Activated T-helper 2 cell treated with anti-CD3 and anti-CD28 coated beads, Interferon-gamma antibody, Interleukin-2, Interleukin-4, amounts not matched to agents 10 μg/mL and 5 μg/mL and 100 μg/mL, durations not matched to agents 14 hours and 24 hours and 36 hours (primary cell): ENCODE measurements around the gene KIF27. TPM values are rescaled to one million over a fixed set of nuclear protein-coding genes. Genes with fewer than 3 reads are reported as not detected.
"Not testable (repeated sequence)": the region's sequence is repeated elsewhere in the genome, so short reads cannot be mapped to it uniquely, and the experiment has no call there.

Source experiments
- DNase-seq: peaks from one replicate; pipeline ENCODE4 v3.0.0; 2021; ENCODE audit warnings: low spot score
- H3K27ac Mint-ChIP-seq: one replicate; pipeline ENCODE4 v1.8.0; 2021; ENCODE audit warnings: mixed read lengths
- H3K27me3 Mint-ChIP-seq: one replicate; pipeline ENCODE4 v1.8.0; 2021; ENCODE audit warnings: low read depth, mixed read lengths
- H3K36me3 Mint-ChIP-seq: one replicate; pipeline ENCODE4 v1.8.0; 2021; ENCODE audit warnings: low read depth, mixed read lengths
- H3K4me1 Mint-ChIP-seq: one replicate; pipeline ENCODE4 v1.8.0; 2021; ENCODE audit warnings: low read depth, mixed read lengths
- H3K4me3 Mint-ChIP-seq: one replicate; pipeline ENCODE4 v1.8.0; 2021; ENCODE audit warnings: low read depth, mild to moderate bottlenecking, moderate library complexity, mixed read lengths
- H3K9me3 Mint-ChIP-seq: one replicate; pipeline ENCODE4 v1.8.0; 2021; ENCODE audit warnings: mixed read lengths
- intact Hi-C: fragments of 100-400 bp; cut with micrococcal nuclease; formaldehyde crosslinking; loops from one replicate; pipeline ENCODE4 v1.15.1; 2023
- total RNA-seq: library from RNA; stranded (reverse); gene quantifications from 2 replicates; pipeline ENCODE4 v1.2.3, GENCODE V29; 2022

Gene KIF27
- total RNA-seq, 1 donor from 2014 or later, result 2.3 TPM

GRCh38 chr9:83824986-83825623, 96.1 kb downstream of the KIF27 start:
- H3K27ac Mint-ChIP-seq, H3K4me1 Mint-ChIP-seq, H3K36me3 Mint-ChIP-seq: not testable (repeated sequence)

GRCh38 chr9:83817356-83818278, 103.6 kb downstream of the KIF27 start, which contains the start of gene GKAP1:
TSS of gene GKAP1 (minus strand) at chr9:83817769. CDS start at chr9:83806517, 11,252 bp downstream.
- Mint-ChIP-seq H3K27ac (peak within 1 kb of the TSS; percentile 64), H3K4me3 (peak within 1 kb of the TSS; percentile 80)
- H3K36me3 Mint-ChIP-seq, H3K4me1 Mint-ChIP-seq, H3K9me3 Mint-ChIP-seq, H3K27me3 Mint-ChIP-seq: not testable (repeated sequence)
- intact Hi-C loops, result loop anchor here (5.0 kb wide), 2 partner anchors 110 to 195 kb away; partner anchors contain the start of genes IDNK and UBQLN1
- DNase-seq, result peak; percentile 77

More at GRCh38 chr9:83824986-83825623, 96.1 kb downstream of the KIF27 start:
- intact Hi-C loops, H3K4me3 Mint-ChIP-seq, H3K9me3 Mint-ChIP-seq, DNase-seq: not testable (repeated sequence)
- H3K27me3 Mint-ChIP-seq, result peaks cover 13% of the 10 kb centered on the region

GRCh38 chr9:83817011-83817355, 104.2 kb downstream of the KIF27 start:
- not testable (repeated sequence) for H3K4me1 Mint-ChIP-seq, H3K9me3 Mint-ChIP-seq, H3K27ac Mint-ChIP-seq, H3K27me3 Mint-ChIP-seq, DNase-seq, H3K36me3 Mint-ChIP-seq
- peak overlapping the region; percentile 80 for H3K4me3 Mint-ChIP-seq
- intact Hi-C loops, result loop anchor here (5.0 kb wide), 2 partner anchors 110 to 195 kb away; partner anchors contain the start of genes IDNK and UBQLN1

GRCh38 chr9:83815120-83815519, 106.1 kb downstream of the KIF27 start:
- not testable (repeated sequence) for H3K27me3 Mint-ChIP-seq, H3K36me3 Mint-ChIP-seq, H3K4me1 Mint-ChIP-seq, H3K4me3 Mint-ChIP-seq, DNase-seq, H3K27ac Mint-ChIP-seq, H3K9me3 Mint-ChIP-seq
- intact Hi-C loops, result loop anchor here (5.0 kb wide), 2 partner anchors 108 to 193 kb away; partner anchors contain the start of genes IDNK and UBQLN1

GRCh38 chr9:83809213-83809612, 112.0 kb downstream of the KIF27 start:
- H3K36me3 Mint-ChIP-seq, H3K27me3 Mint-ChIP-seq, H3K4me1 Mint-ChIP-seq, H3K27ac Mint-ChIP-seq, intact Hi-C loops, H3K9me3 Mint-ChIP-seq, H3K4me3 Mint-ChIP-seq, DNase-seq: not testable (repeated sequence)

- H3K9me3 Mint-ChIP-seq, H3K36me3 Mint-ChIP-seq, intact Hi-C loops, DNase-seq, H3K4me1 Mint-ChIP-seq, H3K27me3 Mint-ChIP-seq, H3K27ac Mint-ChIP-seq, H3K4me3 Mint-ChIP-seq: not testable (repeated sequence)
Observed at GRCh38 chr9:83804454-83804853, 116.8 kb downstream of the KIF27 start.

GRCh38 chr9:83803941-83804340, 117.3 kb downstream of the KIF27 start:
- H3K27ac Mint-ChIP-seq, H3K9me3 Mint-ChIP-seq, intact Hi-C loops, H3K36me3 Mint-ChIP-seq, H3K4me1 Mint-ChIP-seq, H3K4me3 Mint-ChIP-seq, DNase-seq, H3K27me3 Mint-ChIP-seq: not testable (repeated sequence)

- Mint-ChIP-seq H3K4me3 (no peak overlapping the region), H3K9me3 (no peaks in the 10 kb centered on the region), H3K27ac (no peak overlapping the region), H3K36me3 (peaks cover 2% of the 10 kb centered on the region), H3K4me1 (no peaks in the 10 kb centered on the region), H3K27me3 (no peaks in the 10 kb centered on the region)
- intact Hi-C loops, result no loop called here
- DNase-seq, result no peak
Observed at GRCh38 chr9:83800236-83801033, 120.8 kb downstream of the KIF27 start.

GRCh38 chr9:83794051-83794450, 127.2 kb downstream of the KIF27 start:
- H3K36me3 Mint-ChIP-seq, result no peaks in the 10 kb centered on the region
- intact Hi-C loops, result no loop called here

GRCh38 chr9:83792746-83793145, 128.5 kb downstream of the KIF27 start:
- no peaks in the 10 kb centered on the region for H3K9me3 Mint-ChIP-seq
- no peak for DNase-seq
- intact Hi-C loops, result no loop called here
- H3K4me3 Mint-ChIP-seq, result no peak overlapping the region
- no peak overlapping the region for H3K27ac Mint-ChIP-seq
- no peaks in the 10 kb centered on the region for H3K27me3 Mint-ChIP-seq
- H3K4me1 Mint-ChIP-seq, result peaks cover 3% of the 10 kb centered on the region
- no peaks in the 10 kb centered on the region for H3K36me3 Mint-ChIP-seq

More at GRCh38 chr9:83794051-83794450, 127.2 kb downstream of the KIF27 start:
- Mint-ChIP-seq H3K27me3 (no peaks in the 10 kb centered on the region), H3K4me1 (peaks cover 3% of the 10 kb centered on the region), H3K27ac (no peak overlapping the region), H3K4me3 (no peak overlapping the region), H3K9me3 (no peaks in the 10 kb centered on the region)
- no peak for DNase-seq
